CD4-positive, alpha-beta T cell treated with Interleukin-15 for 4 hours (primary cell): ENCODE data around the gene HS3ST5.

Experiments
- DNase-seq: peaks from one replicate; pipeline ENCODE4 v3.0.0-alpha.2; 2020; ENCODE audit warnings: low spot score

The HS3ST5 gene, protein sequence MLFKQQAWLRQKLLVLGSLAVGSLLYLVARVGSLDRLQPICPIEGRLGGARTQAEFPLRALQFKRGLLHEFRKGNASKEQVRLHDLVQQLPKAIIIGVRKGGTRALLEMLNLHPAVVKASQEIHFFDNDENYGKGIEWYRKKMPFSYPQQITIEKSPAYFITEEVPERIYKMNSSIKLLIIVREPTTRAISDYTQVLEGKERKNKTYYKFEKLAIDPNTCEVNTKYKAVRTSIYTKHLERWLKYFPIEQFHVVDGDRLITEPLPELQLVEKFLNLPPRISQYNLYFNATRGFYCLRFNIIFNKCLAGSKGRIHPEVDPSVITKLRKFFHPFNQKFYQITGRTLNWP

DNA sequence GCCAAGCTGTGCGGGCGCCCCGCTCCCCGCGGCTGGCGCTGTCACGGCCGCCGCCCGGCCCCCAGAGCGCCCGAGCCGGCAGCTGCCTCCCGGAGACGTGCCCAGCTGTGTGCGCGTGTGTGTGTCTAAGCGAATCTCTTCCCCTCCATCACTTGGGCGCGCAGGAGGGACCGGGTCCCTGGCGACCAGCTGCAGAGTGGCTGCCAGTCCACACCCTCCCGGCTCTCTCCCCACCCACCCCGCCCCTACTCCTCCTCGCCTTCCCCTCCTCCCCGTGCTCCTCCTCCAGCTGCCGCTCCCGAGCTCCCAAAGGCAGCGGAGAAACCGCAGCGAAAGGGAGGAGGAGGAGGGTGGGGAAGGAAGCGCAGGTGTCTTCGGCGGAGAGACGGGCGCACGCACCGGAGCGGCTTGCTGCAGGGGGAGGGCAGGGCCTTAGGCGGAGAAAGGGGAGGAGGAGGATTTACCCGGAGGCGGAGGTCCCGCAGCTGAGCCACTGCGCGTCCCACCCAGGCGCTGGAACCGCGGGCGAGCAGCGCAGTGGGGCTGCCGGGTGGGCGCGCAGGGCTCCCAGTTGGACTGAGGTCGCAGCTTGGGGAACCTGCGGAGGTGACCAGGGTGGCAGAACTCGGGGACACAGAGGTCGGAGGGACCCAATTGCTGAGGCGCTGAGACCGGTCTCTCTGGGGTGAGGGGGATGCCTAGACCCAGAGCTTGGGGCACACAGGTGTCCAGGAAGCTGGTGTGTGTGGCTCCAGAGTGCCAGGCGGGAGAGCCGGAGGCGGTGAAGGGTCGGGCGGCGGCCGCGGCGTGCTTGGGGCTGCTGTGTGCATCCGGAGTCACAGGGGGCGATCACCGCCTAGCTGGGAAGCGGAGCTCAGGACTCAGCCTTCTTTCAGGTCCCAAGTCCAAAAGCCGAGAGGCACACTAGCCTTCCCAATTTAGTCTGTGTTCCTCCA is at the start of gene HS3ST5:
TSS of gene HS3ST5 (minus strand) at position 198 of the 956 bp plus-strand sequence. CDS start 280,178 bp downstream, outside the sequence.
- DNase-seq: no peak

DNA sequence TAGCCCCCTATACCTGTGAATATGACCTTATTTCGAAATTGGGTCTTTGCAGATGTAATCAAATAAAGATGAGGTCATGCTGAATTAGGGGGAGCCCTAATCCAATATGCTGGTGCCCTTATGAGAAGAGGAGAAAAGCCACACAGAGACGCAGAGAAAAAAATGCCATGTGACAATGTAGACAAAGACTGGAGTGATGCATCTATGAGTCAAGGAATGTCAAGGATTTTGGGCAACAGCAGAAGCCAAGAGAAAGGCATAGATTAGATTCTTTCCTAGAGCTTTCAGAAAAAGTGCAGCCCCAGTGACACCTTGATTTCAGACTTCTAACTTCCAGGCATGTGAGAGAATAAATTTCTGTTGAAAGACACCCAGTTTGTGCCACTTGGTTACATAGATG is 47.4 kb upstream of the HS3ST5 start:
- DNase-seq: no peak

DNA sequence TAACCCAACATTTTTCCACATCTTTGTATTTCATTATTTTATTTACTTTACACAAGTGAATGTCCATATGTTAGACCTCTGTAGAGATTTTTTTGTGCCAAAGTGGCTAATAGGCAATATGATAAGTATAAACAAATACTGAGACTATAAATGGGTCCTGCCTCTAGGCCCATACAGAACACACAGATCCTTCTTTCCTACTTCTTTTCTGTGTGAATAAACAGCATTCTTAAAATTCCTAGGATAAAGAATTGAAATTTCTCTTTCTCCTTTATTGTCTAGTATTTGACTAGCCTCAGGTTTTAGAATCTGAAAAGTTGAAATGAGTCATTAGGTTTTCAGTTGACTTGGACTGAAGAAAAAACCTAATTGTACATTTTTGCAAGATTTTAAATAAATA is 46.3 kb upstream of the HS3ST5 start:
- DNase-seq: no peak

GRCh38 chr6:114382406-114382805 is 39.6 kb upstream of the HS3ST5 start:
- no peak for DNase-seq

- DNase-seq: no peak
These were observed 35.1 kb upstream of the HS3ST5 start for GRCh38 chr6:114377881-114378280.

- DNase-seq: no peak
These were observed 33.9 kb upstream of the HS3ST5 start for GRCh38 chr6:114376611-114377175.

- no peak for DNase-seq
These were observed 32.8 kb upstream of the HS3ST5 start for GRCh38 chr6:114375541-114376192.

DNA sequence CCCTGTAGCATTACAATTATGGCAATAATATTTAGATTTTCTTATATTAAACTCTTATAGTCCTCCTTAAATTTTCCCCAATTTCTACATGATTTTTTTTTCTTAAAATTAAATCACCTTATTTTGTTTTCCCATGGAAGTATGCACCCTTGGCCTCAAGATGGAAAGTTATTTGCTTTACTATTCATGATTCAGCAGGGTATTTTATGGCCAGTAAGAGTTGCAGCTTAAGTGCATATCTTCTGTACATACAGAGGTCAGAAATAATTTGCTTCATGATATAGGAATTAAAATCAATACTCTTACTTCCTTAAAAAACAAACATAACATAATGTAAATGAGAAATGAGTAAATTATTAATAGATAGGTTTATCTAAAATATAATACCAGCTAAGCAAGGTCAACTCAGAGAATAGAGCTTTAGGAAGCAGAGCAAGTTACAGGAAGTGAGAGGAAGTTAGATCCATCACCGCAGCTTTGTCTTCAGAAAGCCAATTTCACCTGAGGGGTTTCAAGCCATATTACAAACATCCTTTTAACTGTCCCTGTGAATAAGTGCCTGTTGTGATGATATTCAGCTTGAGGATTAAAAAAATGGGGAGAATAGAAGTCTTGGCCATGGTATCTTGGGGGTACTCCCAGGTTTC is 24.6 kb upstream of the HS3ST5 start:
- DNase-seq: no peak

- no peak for DNase-seq
These were observed 24.1 kb upstream of the HS3ST5 start for GRCh38 chr6:114366899-114367298.

GRCh38 chr6:114364301-114364700 is 21.5 kb upstream of the HS3ST5 start:
- DNase-seq: no peak

- no peak for DNase-seq
These were observed 20.1 kb upstream of the HS3ST5 start for GRCh38 chr6:114362957-114363356.

DNA sequence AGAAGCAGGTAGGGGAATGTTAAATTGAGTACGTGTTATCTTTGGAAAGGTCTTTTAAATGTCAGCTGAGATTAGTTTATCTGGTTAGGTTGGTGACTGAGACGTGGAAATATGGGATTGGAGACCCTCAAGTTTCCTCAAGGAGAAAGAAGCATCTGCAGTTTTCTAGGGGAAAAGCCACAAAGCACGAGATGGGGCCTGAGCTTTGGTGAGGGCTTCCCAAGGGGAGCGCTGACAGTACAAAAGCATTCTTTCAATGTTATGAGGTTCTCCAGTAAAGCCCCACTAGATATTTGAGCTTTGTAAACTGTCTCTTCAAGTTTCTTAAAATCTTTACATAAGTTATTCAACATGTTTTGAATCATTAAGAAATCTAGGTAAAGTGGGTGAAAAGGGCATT is 19.6 kb upstream of the HS3ST5 start:
- DNase-seq: no peak

DNA sequence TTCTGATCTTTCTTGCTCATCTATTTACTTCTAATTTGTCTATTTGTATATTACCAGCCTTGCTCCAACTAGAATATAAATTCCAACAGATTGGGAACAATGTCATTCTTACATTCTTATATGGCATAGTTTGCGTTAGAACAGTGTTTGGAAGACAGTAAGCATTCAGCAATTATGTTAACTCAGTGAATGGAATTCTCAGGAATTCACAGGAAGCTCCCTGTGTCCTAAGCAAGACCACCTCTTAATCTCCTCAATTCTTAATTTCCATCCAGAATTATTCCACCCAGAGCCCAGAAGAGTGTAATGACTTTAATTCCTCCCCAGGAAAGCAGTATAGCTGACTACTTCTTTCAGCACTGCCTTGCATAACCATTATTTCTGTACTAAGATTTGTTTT is 18.2 kb upstream of the HS3ST5 start:
- DNase-seq: no peak

DNA sequence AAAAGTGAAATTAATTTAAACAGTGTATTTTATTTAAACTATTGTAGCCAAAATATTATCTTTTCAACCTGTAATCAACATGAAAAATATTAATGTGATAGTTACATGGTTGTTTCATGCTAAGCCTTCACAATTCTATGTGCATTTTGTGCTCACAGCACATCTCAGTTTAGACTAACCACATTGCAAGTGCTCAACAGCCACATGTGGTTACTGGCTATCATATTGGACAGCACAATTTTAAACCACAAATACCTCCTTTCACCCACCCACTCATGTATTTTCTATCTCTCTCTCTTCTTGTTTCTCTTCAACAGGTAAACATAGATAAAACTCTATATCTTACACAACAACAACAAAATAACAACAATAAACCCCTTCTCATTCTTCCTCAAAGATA is 12.5 kb upstream of the HS3ST5 start:
- DNase-seq: no peak

DNA sequence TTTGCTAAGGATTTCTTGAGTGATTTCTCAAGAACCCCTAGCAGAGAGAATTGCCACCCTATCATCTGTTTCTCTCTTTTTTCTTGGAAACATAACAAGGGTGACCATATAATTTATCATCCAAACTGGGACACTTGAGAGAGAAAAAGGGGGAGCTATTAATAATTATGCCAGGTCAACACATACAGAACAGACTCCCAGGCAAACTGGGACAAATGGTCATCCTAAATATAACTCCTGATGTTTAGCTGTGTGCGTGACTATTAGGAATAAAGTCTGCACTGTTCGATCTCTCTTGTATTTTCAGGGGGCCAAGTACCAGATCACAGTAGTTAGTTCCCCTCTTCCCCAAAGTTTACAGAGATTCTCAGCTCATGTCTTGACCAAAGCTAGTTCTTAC is 11.7 kb upstream of the HS3ST5 start:
- DNase-seq: no peak

DNA sequence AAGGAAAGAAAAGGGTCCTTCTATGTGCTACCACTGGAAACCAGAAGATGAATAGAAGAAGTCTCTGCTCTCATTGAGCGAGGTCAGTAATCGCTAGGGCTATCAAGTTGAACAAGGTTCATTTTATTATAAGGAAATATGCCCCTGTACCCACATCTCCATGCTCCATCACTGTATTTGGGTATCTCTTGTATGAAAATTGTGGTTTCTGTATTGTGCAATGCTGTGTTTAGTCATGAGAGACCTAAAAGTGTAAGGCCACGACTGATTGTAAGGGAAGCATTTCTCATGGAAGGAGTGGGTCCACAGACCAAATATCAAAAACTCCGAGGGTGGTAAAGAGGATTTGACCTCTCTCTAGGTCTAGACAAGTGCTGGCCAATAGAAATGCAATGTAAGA is 3.6 kb upstream of the HS3ST5 start:
- DNase-seq: no peak

- DNase-seq: no peak
These were observed 2.1 kb upstream of the HS3ST5 start for GRCh38 chr6:114344971-114345275.

DNA sequence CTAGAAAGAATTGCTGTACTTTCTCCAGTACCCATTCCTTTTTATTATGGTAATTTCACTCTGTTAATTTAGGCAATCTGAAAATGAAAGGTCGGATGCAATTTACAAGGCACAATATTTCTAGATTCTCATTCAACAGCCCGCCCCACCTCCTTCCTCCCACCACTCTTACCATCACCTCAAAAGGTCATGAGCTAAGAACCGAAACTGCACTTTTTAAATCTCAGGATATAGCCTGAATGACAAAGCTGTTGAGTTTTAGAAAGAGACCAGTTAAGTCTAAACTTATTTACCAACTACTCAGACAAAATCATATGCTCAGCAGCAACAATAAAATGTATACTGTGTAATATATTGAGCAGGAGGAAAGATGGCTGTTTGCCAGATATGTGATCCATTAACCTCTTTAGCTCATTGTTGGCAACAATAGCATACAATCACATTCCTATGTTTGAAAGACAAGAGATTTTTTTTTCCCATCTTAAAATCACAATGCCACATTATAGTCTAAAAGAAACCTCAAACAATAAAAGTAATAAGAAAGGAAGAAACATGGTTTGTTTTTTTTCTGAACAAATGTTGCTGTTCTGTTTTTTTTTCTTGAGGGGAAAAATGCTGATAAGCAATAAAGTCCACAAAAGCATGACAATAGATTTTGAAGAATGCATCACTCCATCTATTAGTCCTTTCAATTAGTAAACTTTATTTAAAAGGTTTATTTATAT is 1.6 kb upstream of the HS3ST5 start:
- no peak for DNase-seq

DNA sequence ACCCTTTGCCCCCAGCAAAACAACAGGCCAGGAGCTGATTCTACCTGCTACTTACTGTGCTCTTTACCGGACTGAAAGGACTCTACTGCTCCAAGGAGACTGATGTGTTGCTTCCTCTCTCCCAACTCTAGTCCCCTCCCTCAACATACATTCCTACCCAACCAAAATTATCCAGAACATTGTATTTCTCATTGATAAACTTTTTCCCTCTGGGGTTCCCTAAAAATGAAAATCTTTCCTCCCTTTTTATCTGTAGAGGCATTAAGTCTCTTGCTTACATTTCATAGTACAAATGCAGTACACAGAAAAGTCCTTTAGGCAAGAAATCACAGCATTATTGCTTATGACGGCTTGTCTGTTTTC is 940 bp upstream of the HS3ST5 start:
- no peak for DNase-seq

GRCh38 chr6:114342086-114342825 is 567 bp downstream of the HS3ST5 start:
- no peak for DNase-seq

- DNase-seq: no peak
These were observed 3.1 kb downstream of the HS3ST5 start for GRCh38 chr6:114339706-114340105.
